ENCODE results near the gene LSM3.

The LSM3 gene

DNA sequence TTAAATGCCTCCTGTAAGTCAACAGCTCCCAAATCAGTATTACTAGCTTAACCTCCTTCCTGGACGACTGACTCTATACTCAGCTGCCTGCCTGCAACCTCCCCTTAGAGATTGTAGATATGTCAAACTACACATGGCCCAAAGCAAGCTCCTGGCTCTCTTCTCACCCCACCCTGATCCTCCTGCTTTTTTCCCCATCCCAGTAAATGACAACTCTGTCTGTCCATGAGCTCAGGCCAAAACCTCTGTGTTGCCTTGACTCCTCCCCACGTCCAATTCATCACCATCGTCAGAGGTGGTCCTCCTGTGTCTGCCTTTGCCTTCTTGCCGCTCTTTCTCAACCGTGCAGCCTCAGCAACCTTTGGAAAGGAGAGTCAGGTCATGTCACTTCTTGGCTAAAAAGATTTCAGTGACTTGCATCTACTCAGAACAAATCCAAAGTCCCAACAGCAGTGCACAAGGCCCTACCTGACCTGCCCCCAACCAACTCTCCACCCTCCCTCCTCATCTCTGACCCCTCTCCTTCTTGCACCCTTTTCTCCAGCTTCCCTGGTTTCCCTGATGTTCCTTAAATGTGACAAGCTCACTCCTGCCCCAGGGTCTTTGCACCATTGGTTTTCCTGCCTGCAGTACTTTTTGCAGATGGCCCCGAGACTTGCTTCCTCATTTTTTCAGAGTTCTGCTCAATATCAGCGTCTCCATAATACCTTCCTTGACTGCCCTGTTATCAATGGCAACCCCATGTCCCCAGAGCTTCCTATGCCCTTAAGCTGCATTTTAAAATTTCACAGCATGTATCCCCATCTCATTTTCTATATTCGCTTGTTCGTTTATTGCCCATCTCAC is 52.8 kb downstream of the LSM3 start:
- H3K4me3 ChIP-seq (ENCODE audit: low read depth, low read length) = no peak overlapping the region
- TF ChIP-seq, protein P1, sequence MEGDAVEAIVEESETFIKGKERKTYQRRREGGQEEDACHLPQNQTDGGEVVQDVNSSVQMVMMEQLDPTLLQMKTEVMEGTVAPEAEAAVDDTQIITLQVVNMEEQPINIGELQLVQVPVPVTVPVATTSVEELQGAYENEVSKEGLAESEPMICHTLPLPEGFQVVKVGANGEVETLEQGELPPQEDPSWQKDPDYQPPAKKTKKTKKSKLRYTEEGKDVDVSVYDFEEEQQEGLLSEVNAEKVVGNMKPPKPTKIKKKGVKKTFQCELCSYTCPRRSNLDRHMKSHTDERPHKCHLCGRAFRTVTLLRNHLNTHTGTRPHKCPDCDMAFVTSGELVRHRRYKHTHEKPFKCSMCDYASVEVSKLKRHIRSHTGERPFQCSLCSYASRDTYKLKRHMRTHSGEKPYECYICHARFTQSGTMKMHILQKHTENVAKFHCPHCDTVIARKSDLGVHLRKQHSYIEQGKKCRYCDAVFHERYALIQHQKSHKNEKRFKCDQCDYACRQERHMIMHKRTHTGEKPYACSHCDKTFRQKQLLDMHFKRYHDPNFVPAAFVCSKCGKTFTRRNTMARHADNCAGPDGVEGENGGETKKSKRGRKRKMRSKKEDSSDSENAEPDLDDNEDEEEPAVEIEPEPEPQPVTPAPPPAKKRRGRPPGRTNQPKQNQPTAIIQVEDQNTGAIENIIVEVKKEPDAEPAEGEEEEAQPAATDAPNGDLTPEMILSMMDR (IDR thresholded peaks at IDR 0.05; ENCODE audit: low read depth, low read length) = no peak
- no peak for DNase-seq
- H3K36me3 ChIP-seq = no peaks in the 10 kb centered on the region
- H3K27me3 ChIP-seq (ENCODE audit: insufficient read depth, low read depth, severe bottlenecking) = no peaks in the 10 kb centered on the region
- no peak overlapping the region for H3K27ac ChIP-seq
- no peaks in the 10 kb centered on the region for H3K9me3 ChIP-seq (ENCODE audit: severe bottlenecking)

DNA sequence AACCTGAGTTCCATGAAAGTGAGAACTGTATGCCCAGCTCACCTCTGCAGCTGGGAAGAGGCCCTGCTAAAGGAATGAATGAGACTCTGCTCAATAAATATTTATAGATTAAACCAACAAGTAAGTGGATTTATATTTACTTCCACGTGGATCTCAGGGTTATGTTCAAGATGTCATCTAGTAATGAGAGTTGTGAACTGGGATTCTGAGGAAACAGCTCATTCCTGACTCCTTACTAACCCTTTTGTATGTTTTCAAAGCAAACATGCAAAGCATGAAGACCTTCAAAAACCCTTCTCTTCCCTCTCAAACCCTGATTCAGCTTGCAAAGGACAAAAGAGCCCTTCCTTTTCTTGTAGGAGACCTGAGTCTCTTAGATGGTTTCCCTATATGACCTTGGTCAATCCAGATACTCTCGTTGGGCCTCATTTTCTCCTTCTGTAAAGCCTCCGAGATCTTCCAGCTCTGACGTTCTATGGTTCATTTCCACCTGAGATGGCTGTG is 53.4 kb downstream of the LSM3 start:
- Histone ChIP-seq H3K9me3 (ENCODE audit: severe bottlenecking) (no peaks in the 10 kb centered on the region), H3K4me3 (ENCODE audit: low read depth, low read length) (no peak overlapping the region), H3K27me3 (ENCODE audit: insufficient read depth, low read depth, severe bottlenecking) (no peaks in the 10 kb centered on the region), H3K27ac (no peak overlapping the region), H3K36me3 (no peaks in the 10 kb centered on the region)
- no peak for DNase-seq
- TF ChIP-seq, protein P1 (IDR thresholded peaks at IDR 0.05; ENCODE audit: low read depth, low read length) = no peak

DNA sequence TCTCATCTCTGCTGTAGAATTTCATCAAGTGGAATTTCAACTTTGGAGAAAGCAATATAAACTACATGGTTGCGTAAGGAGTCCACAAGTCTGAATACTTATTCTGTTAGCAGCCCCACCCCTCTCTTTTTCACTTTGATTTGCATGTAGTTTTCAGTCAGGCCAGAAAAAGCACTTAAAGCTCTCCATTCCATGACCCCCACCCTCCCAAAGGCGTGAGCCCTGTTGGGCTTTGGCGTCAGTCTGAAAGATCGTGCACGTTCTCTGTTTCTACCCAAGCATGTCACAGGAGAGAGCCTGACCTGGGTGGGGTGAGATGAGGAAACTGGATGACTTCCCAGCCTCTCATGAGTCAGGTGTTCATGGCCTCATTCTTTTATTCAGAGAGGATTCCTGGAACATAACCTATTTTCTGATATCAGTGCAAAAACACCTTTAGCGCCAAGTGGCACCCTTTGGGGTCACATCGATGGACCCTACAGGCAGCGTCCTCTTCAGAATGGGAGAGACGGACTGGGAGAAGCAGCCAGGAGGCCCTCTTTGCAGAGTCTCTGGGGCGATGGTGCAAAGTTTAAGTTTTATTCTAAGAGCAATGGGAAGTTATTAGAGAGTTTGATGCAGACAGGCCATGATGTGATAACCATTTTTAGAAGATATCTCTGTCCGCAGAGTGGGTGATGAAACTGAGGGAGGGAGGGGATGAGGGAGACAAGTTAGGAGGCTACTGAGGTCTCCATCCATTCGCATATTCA is 55.8 kb downstream of the LSM3 start:
- no peaks in the 10 kb centered on the region for H3K27me3 ChIP-seq (ENCODE audit: insufficient read depth, low read depth, severe bottlenecking)
- H3K27ac ChIP-seq = no peak overlapping the region
- H3K4me3 ChIP-seq (ENCODE audit: low read depth, low read length) = no peak overlapping the region
- no peaks in the 10 kb centered on the region for H3K36me3 ChIP-seq
- TF ChIP-seq, protein P1 (IDR thresholded peaks at IDR 0.05; ENCODE audit: low read depth, low read length) = no peak
- H3K9me3 ChIP-seq (ENCODE audit: severe bottlenecking) = no peaks in the 10 kb centered on the region
- DNase-seq = no peak

DNA sequence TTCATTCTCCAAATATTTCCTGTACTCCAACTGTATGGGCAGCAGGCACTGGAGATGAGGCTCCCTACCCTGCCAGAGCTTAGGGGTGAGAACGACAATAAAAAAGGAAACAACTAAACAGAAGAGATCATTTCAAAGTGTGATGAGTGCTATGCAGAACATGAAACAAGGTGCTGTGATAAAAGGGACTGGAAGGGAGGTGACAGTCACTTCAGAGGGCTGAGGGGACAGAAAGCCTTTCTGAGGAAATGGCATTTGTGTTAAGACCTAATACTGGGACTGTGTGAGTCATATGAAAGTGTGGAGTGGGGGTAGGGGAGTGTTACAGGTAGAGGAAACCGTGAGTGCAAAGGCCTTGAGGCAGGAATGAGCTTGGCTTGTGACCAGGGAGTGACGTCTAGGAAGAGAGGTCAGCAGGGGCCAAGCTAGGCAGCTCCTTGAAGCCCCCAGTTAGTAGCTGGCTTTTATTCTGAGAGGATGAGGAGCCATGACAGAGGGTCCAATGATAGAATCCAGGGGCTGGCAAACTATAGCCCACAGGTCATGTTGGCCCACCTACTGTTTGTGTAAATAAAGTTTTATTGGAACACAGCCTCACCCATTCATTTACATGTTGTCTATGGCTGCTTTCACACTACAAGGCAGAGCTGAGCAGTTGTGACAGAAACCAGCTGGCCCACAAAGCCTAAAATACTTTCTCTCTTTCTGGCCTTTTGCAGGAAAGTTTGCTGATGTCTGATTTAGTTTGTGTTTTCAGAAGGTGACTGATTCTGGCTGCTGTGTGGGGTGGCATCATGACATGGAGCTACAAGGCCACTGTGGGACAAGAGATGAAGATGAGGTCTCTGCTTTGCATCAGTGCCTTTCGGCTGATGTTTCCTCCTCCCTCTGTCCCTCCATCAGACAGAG is 56.6 kb downstream of the LSM3 start:
- TF ChIP-seq, protein P1 (IDR thresholded peaks at IDR 0.05; ENCODE audit: low read depth, low read length) = no peak
- no peak overlapping the region for H3K4me3 ChIP-seq (ENCODE audit: low read depth, low read length)
- H3K27ac ChIP-seq = no peak overlapping the region
- no peak for DNase-seq
- H3K9me3 ChIP-seq (ENCODE audit: severe bottlenecking) = no peaks in the 10 kb centered on the region
- no peaks in the 10 kb centered on the region for H3K36me3 ChIP-seq
- no peaks in the 10 kb centered on the region for H3K27me3 ChIP-seq (ENCODE audit: insufficient read depth, low read depth, severe bottlenecking)

DNA sequence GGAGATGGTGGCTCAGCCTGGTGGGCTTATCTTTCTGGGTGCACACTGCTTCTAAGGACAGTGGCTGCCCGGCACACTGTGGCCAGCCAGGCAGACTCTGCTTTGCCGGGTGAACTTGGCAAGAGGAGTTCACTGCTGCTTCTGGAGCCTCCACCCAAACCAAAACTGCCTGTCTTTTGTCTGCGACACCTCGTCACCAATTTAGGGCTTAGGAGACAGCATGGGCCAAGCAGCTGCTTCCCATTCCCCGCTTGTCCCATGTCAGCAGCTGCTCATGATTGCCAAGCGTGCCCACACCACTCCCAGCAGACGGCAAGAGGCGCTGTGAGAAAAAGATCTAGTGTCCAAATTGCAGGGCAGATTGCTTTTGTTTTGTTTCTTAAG is 57.3 kb downstream of the LSM3 start:
- H3K27ac ChIP-seq = no peak overlapping the region
- no peaks in the 10 kb centered on the region for H3K36me3 ChIP-seq
- H3K4me3 ChIP-seq (ENCODE audit: low read depth, low read length) = no peak overlapping the region
- no peaks in the 10 kb centered on the region for H3K9me3 ChIP-seq (ENCODE audit: severe bottlenecking)
- H3K27me3 ChIP-seq (ENCODE audit: insufficient read depth, low read depth, severe bottlenecking) = no peaks in the 10 kb centered on the region
- TF ChIP-seq, protein P1 (IDR thresholded peaks at IDR 0.05; ENCODE audit: low read depth, low read length) = no peak
- DNase-seq = no peak

All from WERI-Rb-1 (cell line).